NCI-H82 treated with DMSO at 0.1 percent for 48 hours (cell line): ENCODE data around the gene SCNM1.
"Not testable (repeated sequence)": the region's sequence is repeated elsewhere in the genome, so short reads cannot be mapped to it uniquely, and the experiment has no call there.

Experiments
- DNase-seq: peaks from one replicate; lab custom pipeline; 2025; ENCODE audit not compliant: unreplicated experiment; lab: John Stamatoyannopoulos, UW

Gene SCNM1

GRCh38 chr1:151192047-151192446 lies 26.1 kb downstream of the SCNM1 start:
- DNase-seq, result no peak

- no peak for DNase-seq
Observed at GRCh38 chr1:151193304-151193703, 27.4 kb downstream of the SCNM1 start.

GRCh38 chr1:151193856-151194255 lies 27.9 kb downstream of the SCNM1 start:
- no peak for DNase-seq

- not testable (repeated sequence) for DNase-seq
Observed at GRCh38 chr1:151194894-151195594, 29.1 kb downstream of the SCNM1 start.

GRCh38 chr1:151196292-151196800 lies 30.4 kb downstream of the SCNM1 start:
- DNase-seq, result peak; percentile 91

- DNase-seq, result no peak
Observed at GRCh38 chr1:151197863-151198253, 31.9 kb downstream of the SCNM1 start.

GRCh38 chr1:151198254-151199127 lies 32.5 kb downstream of the SCNM1 start, which contains the start of gene PIP5K1A:
Gene PIP5K1A (plus strand): TSS chr1:151198552. CDS start chr1:151198997, 445 bp downstream.
- peak; percentile 99 for DNase-seq

DNA sequence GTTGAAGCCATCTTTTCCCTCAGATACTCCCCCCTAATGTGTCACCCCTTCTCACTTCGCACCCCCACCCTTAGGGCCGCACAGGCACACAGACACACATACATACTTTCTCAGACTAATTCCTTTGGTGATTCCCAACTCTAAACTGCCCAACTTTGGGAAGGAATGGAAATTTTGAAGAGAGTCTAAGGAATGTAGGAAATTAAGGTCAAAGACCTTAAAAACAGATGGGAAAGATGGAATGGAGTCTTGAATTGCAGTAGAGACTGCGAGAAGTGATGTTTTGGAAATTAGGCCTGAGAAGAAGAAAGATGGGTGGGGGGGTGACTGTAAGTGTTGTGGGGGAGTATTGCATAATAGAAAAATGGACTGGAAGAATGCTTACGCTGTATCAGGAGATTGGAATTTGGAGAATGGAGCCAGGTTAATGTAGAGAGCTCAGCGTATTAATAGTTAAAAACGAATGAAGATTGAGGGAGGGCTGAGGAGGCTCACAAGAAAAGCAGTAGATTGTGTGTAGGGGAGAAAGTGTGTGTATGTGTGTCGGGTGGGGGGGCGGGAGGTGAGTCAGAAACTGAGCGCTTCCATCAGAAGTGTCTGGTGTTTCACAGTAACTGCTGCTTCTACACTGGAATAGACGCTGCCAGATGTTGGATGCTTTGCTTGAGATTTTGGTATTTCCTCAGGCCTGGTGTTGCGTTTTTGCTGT lies 34.1 kb downstream of the SCNM1 start:
- DNase-seq, result no peak

DNA sequence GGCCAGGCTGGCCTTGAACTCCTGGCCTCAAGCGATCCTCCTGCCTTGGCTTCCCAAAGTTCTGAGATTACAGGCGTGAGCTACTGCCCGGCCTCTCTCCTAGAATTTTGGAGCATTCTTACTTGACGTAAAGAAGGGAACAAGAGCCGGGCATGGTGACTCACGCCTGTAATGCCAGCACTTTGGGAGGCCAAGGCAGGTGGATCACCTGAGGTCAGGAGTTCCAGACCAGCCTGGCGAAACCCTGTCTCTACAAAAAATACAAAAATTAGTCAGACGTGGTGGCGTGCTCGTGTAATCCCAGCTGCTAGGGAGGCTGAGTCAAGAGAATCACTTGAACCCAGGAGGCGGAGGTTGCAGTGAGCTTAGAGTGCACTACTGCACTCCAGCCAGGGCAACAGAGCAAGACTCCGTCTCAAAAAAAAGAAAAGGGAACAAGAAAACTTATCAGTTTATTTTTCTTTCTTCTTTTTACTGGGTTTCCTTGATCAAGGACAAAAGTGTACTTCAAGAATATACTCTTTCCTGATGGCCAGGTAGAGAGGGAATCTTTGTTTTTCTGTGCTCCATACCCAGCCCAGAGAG lies 39.5 kb downstream of the SCNM1 start:
- DNase-seq, result not testable (repeated sequence)

- DNase-seq, result no peak
Observed at GRCh38 chr1:151210830-151211229, 44.9 kb downstream of the SCNM1 start.

DNA sequence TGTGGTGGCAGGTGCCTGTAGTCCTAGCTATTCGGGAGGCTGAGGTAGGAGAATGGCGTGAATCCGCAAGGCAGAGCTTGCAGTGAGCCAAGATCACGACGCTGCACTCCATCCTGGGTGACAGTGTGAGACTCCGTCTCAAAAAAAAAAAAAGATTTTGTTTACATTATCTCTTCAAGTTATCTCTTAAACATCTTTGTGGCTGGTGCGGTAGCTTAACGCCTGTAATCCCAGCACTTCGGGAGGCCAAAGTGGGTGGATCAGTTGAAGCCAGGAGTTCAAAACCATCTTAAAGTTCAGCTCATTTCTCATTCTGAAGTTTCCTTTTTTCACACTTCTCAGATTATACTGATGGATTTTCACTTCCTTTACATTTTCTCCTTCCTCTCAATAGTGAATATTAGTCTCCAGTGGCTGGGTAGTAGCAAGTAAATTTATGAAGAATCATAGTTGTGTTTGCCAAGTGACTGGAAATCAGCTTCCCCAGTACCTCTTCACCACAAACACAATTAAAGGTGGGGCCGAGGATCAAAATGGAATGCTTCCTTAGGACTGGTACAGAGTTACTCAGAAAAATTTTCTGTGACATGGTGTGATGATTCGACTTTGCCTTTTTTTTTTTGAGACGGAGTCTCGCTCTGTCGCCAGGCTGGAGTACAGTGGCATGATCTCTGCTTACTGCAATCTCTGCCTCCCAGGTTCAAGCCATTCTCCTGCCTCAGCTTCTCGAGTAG lies 46.2 kb downstream of the SCNM1 start:
- no peak for DNase-seq

DNA sequence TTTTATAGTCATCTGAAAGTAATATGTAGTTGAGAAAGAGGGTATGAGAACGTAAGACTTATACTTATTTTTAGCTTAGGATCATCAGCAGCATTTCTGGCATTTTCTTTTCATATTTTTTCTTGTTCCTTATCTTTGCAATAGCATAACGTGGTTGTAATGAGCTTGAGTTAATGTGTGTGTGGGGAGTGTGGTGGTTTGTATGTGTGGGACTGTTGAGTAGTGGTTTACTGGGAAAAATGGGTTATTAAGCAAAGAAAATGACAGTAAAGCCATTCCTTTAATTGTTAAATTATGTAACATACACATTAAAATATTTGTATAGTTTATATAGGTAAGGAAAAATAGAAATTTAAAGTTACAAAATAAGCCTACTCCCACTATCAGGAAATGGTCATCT lies 47.6 kb downstream of the SCNM1 start:
- DNase-seq, result no peak
